Esophagus squamous epithelium (tissue), 5 donors: ENCODE data around the gene TANGO2. TPM values are rescaled to one million over a fixed set of nuclear protein-coding genes. Genes with fewer than 3 reads are reported as not detected.

Experiments
- DNase-seq: peaks from one replicate; lab custom pipeline; 2025; lab: John Stamatoyannopoulos, UW
- H3K27ac ChIP-seq, 4 donors: fragments of 200-600 bp; sonication (generic); one replicate each; pipeline ENCODE4 v1.5.1; 2016 to 2019; ENCODE audit warnings: mild to moderate bottlenecking in 1 of 4
- H3K27me3 ChIP-seq, 4 donors: fragments of 200-600 bp; sonication (generic); 1 replicate in 3 of 4; 2 replicates in 1 of 4; pipeline versions ENCODE4 v1.5.1 to v1.6.0; 2017 to 2021; ENCODE audit warnings: antibody characterized with exemption in 1 of 4
- H3K36me3 ChIP-seq, 3 donors: fragments of 200-600 bp; sonication (generic); one replicate each; pipeline ENCODE4 v1.5.1; 2016 to 2019
- H3K4me1 ChIP-seq, 3 donors: fragments of 200-600 bp; sonication (generic); one replicate each; pipeline ENCODE4 v1.5.1; 2017 to 2019
- H3K4me3 ChIP-seq, 4 donors: fragments of 200-600 bp; sonication (generic); 1 replicate in 3 of 4; 2 replicates in 1 of 4; pipeline ENCODE4 v1.5.1; 2016 to 2019; ENCODE audit warnings: mild to moderate bottlenecking in 2 of 4, moderate library complexity in 1 of 4
- H3K9me3 ChIP-seq, 3 donors: fragments of 200-600 bp; sonication (generic); one replicate each; pipeline ENCODE4 v1.5.1; 2016 to 2019
- POLR2A ChIP-seq, 4 donors: fragments of 450-650 bp; IDR thresholded peaks; one replicate each; pipeline ENCODE4 v1.6.1; 2017; ENCODE audit warnings: antibody characterized with exemption in 4 of 4, mild to moderate bottlenecking in 4 of 4, moderate library complexity in 3 of 4
- whole genome bisulfite sequencing, 2 donors: methylation state at CpG; one replicate each; pipeline ENCODE4 v1.1.5; 2018; 5-methylcytosine and 5-hydroxymethylcytosine counted together
- intact Hi-C: fragments of 100-400 bp; cut with DNase I; formaldehyde crosslinking; loops from one replicate; pipeline ENCODE4 v1.15.0; 2022
- total RNA-seq, 4 donors: library from RNA; depleted of rRNA; stranded (reverse); fragments of >200 nt; gene quantifications; one replicate each; pipeline ENCODE4 v1.1.0, GENCODE V29; 2016
- TF ChIP-seq, protein P1 (sequence below), 6 experiments: fragments of 450-650 bp in 4 of 6; fragments of 200-600 bp in 2 of 6; sonication (generic) in 2 of 6; IDR thresholded peaks; one replicate each; pipeline ENCODE4 v1.5.1; 2016 to 2019; ENCODE audit warnings: antibody characterized with exemption in 6 of 6, mild to moderate bottlenecking in 4 of 6, moderate library complexity in 4 of 6
- donor health status: DM: yes; HTN: yes; CAD: no.

TANGO2 gene
- total RNA-seq, 4 donors from 2014 or later = 14.0 to 28.2 (median 17.6) TPM

DNA sequence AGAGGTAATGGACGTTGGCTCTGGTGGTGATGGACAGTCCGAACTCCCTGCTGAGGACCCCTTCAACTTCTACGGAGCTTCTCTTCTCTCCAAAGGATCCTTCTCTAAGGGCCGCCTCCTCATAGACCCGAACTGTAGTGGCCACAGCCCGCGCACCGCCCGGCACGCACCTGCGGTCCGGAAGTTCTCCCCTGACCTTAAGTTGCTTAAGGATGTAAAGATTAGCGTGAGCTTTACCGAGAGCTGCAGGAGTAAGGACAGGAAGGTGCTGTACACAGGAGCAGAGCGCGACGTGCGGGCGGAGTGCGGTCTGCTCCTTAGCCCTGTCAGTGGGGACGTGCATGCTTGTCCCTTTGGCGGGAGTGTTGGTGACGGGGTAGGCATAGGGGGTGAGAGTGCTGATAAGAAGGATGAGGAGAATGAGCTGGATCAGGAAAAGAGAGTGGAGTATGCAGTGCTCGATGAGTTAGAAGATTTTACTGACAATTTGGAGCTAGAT lies 65.2 kb downstream of the TANGO2 start:
- no peak for DNase-seq
- intact Hi-C loops = no loop called here
- no peak overlapping the region for H3K27ac ChIP-seq
- TF ChIP-seq POLR2A (IDR thresholded peaks at IDR 0.05) = no peak
- TF ChIP-seq, protein P1, sequence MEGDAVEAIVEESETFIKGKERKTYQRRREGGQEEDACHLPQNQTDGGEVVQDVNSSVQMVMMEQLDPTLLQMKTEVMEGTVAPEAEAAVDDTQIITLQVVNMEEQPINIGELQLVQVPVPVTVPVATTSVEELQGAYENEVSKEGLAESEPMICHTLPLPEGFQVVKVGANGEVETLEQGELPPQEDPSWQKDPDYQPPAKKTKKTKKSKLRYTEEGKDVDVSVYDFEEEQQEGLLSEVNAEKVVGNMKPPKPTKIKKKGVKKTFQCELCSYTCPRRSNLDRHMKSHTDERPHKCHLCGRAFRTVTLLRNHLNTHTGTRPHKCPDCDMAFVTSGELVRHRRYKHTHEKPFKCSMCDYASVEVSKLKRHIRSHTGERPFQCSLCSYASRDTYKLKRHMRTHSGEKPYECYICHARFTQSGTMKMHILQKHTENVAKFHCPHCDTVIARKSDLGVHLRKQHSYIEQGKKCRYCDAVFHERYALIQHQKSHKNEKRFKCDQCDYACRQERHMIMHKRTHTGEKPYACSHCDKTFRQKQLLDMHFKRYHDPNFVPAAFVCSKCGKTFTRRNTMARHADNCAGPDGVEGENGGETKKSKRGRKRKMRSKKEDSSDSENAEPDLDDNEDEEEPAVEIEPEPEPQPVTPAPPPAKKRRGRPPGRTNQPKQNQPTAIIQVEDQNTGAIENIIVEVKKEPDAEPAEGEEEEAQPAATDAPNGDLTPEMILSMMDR (IDR thresholded peaks at IDR 0.05) = no peak
- H3K27me3 ChIP-seq = no peaks in the 10 kb centered on the region
- 87 to 91% methylated on average over 13 to 17 of the region's 24 CpGs for WGBS, 2 donors
- H3K9me3 ChIP-seq = no peaks in the 10 kb centered on the region
- H3K4me1 ChIP-seq = peaks cover 15 to 41% (median 33%) of the 10 kb centered on the region in 3 donors
- no peak overlapping the region for H3K4me3 ChIP-seq
- H3K36me3 ChIP-seq = peaks cover 48 to 60% (median 51%) of the 10 kb centered on the region in 3 donors

DNA sequence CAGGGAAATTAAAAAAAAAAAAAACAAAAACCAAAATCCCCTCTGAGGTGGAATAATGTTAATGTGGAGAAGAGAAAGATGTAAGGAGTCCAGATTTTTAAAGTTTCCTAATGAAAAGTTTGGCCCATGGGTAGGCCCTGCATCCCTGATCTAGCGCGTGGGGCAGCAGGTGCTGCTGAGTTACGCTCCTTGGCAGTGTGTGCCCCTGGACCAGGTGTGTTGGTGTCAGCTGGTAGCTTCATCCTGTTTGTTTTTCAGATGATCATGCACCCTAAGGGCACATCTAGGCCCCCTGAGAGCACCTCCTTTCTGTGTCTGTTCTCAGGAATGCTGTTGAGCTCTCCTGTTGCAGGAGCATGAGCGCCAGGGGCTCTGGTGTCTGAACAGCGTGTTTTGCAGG lies 65.9 kb downstream of the TANGO2 start:
- H3K4me1 ChIP-seq = peaks cover 9 to 35% (median 27%) of the 10 kb centered on the region in 3 donors
- H3K9me3 ChIP-seq = no peaks in the 10 kb centered on the region
- H3K27ac ChIP-seq = no peak overlapping the region
- WGBS, 2 donors = 92 to 97% methylated on average over 5 of the region's 5 CpGs
- TF ChIP-seq, protein P1 (IDR thresholded peaks at IDR 0.05) = no peak
- TF ChIP-seq POLR2A (IDR thresholded peaks at IDR 0.05) = no peak
- DNase-seq = no peak
- no peak overlapping the region for H3K4me3 ChIP-seq
- no peaks in the 10 kb centered on the region for H3K27me3 ChIP-seq
- intact Hi-C loops = no loop called here
- H3K36me3 ChIP-seq = peaks cover 53 to 66% (median 57%) of the 10 kb centered on the region in 3 donors

DNA sequence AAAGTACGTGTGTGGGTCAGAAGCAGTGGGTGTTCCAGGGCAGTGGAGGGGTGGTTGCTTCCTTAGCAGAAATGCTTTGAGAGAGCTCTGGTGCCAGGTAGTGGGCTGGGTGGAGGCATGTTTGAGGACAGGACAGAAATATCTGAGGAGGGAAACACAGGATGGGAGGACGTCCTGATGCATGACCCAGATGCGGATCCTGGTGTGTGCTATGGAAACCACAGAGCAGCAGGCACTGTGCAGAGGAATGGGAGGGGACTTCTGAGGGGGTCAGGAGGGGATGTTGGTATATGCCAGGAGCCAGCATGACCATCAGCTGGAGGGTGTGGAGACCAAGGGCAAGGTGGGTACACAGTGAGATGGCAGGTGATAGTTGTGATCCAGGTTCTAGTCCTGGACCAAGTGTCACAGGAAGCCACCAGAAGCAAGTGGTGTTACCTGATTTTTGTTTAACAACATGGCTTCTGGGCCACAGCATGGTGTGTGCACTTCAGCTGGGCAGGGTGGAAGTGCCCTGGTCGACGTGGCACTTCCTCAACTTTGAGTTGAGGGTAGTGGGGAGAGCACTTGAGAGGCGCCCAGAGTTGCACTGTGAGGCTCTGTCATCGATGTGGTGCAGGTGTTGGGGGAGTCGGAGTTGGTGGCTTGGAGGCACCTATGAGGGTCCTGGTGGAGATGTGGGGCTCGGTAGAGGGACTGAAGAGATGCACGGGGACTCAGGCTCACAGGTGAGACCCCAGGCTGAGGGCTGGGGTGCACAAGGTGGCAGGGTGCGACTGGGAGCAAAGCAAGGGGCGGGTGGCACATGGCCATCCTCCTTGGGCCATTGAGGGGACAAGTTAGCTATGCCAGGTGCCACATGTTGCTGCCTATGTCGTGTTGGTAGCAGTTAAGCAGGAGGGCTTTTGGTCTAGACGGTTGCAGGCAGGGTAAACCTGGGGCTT lies 66.7 kb downstream of the TANGO2 start:
- WGBS, 2 donors = 86% methylated on average over 13 to 14 of the region's 14 CpGs
- no peak overlapping the region for H3K27ac ChIP-seq
- H3K36me3 ChIP-seq = peaks cover 62 to 74% (median 65%) of the 10 kb centered on the region in 3 donors

DNA sequence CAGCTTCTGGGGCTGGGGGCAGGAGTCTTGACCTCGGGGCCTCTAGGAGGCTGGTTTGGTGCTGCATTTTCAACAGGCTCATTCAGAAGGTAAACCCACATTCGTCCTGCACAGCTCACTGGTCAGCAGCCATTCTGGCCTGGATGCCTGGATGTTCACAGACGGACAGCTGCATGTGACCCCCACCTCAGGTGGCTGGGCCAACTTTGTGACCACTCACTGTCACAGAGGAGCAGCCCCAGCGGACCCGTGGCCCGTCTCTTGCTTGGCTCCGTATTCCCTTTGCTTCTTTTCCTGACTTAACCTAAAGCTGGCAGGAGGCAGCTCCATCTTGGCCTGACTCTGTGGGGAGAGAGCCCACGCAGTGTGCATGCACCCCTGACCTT lies 67.3 kb downstream of the TANGO2 start:
- Histone ChIP-seq H3K9me3 (no peaks in the 10 kb centered on the region), H3K27ac (no peak overlapping the region), H3K27me3 (no peaks in the 10 kb centered on the region), H3K4me3 (no peak overlapping the region), H3K36me3 (peaks cover 68 to 81% (median 69%) of the 10 kb centered on the region in 3 donors), H3K4me1 (peaks cover 0 to 20% (median 12%) of the 10 kb centered on the region in 3 donors)
- no peak for DNase-seq
- TF ChIP-seq, protein P1 (IDR thresholded peaks at IDR 0.05) = no peak
- no peak for TF ChIP-seq POLR2A (IDR thresholded peaks at IDR 0.05)
- intact Hi-C loops = no loop called here
- WGBS, 2 donors = 81 to 96% methylated on average over 8 of the region's 8 CpGs

More for the DNA sequence above, 66.7 kb downstream of the TANGO2 start:
- intact Hi-C loops = no loop called here
- H3K4me1 ChIP-seq = peaks cover 6 to 27% (median 19%) of the 10 kb centered on the region in 3 donors
- TF ChIP-seq, protein P1 (IDR thresholded peaks at IDR 0.05) = no peak
- no peak for TF ChIP-seq POLR2A (IDR thresholded peaks at IDR 0.05)
- no peaks in the 10 kb centered on the region for H3K9me3 ChIP-seq
- no peak overlapping the region for H3K4me3 ChIP-seq
- no peaks in the 10 kb centered on the region for H3K27me3 ChIP-seq
- no peak for DNase-seq
